Right lobe of liver (tissue), 4 donors: ENCODE data around the gene ABHD8.

Experiments used
- POLR2A ChIP-seq: fragments of 450-650 bp; IDR thresholded peaks from one replicate; pipeline ENCODE4 v1.6.1; 2017; ENCODE audit warnings: antibody characterized with exemption, mild to moderate bottlenecking
- TF ChIP-seq, protein P1 (sequence below), 4 donors: fragments of 200-600 bp in 3 of 4; fragments of 450-650 bp in 1 of 4; IDR thresholded peaks; one replicate each; pipeline versions ENCODE4 v1.5.1 to v1.8.0; 2016 to 2022; ENCODE audit warnings: antibody characterized with exemption in 4 of 4, mild to moderate bottlenecking in 2 of 4
- donor health status: DM: no; HTN: no; CAD: no.
- donor health status: DM: no; HTN: no; CAD: no.
- donor health status: DM: no; HTN: yes; CAD: no.

DNA sequence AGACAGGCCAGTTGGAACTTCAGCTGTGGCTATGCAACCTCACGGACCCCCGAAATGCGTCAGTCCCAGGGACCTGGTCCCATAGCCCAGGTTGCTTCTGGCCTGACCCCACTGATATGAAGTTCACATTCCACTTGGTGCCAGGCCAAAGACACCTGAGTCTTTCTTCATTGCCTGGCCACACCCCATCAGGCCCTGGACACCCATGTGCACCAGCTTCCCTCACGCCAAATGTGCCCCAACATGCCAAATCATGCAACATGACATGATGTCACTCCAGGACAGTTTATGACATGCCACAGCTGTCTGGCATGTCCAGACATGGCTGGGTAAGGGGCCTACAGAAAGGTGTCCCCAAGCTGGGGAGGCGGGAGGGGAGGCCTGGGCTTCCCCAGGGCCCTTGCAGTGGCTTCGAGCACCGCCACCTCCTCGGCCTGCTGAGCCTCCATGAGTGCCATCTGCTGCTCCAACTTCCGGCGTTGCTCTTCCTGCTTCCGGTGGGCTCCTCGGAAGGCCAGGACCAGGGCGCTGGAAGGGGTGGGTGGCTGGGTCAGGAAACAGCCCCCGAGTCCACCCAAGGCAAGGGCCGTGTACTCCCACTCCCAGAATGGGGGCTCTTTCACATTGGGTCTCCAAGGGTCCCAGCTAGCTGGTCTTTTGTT is 53.2 kb downstream of the ABHD8 start:
- TF ChIP-seq, protein P1, sequence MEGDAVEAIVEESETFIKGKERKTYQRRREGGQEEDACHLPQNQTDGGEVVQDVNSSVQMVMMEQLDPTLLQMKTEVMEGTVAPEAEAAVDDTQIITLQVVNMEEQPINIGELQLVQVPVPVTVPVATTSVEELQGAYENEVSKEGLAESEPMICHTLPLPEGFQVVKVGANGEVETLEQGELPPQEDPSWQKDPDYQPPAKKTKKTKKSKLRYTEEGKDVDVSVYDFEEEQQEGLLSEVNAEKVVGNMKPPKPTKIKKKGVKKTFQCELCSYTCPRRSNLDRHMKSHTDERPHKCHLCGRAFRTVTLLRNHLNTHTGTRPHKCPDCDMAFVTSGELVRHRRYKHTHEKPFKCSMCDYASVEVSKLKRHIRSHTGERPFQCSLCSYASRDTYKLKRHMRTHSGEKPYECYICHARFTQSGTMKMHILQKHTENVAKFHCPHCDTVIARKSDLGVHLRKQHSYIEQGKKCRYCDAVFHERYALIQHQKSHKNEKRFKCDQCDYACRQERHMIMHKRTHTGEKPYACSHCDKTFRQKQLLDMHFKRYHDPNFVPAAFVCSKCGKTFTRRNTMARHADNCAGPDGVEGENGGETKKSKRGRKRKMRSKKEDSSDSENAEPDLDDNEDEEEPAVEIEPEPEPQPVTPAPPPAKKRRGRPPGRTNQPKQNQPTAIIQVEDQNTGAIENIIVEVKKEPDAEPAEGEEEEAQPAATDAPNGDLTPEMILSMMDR (IDR thresholded peaks at IDR 0.05), result no peak
- no peak for TF ChIP-seq POLR2A
